GM19025 (cell line): Measurements from ENCODE around the gene TGM3.

Experiments used
- ATAC-seq: cut with Tn5 transposase; IDR thresholded peaks from one replicate; pipeline ENCODE4 v1.9.1; 2021; ENCODE audit warnings: mild to moderate bottlenecking, low read depth, moderate library complexity; ENCODE audit not compliant: unreplicated experiment

The TGM3 gene

GRCh38 chr20:2333821-2334220 lies 38.0 kb downstream of the TGM3 start:
- no peak for ATAC-seq

- ATAC-seq = no peak
These were observed 39.5 kb downstream of the TGM3 start for GRCh38 chr20:2335096-2335870.

GRCh38 chr20:2336471-2336870 lies 40.7 kb downstream of the TGM3 start:
- no peak for ATAC-seq

GRCh38 chr20:2337142-2337541 lies 41.3 kb downstream of the TGM3 start:
- no peak for ATAC-seq

- no peak for ATAC-seq
These were observed 42.7 kb downstream of the TGM3 start for GRCh38 chr20:2338411-2339066.

GRCh38 chr20:2340136-2340535 lies 44.3 kb downstream of the TGM3 start:
- no peak for ATAC-seq

- ATAC-seq = no peak
These were observed 45.0 kb downstream of the TGM3 start for GRCh38 chr20:2340823-2341222.

GRCh38 chr20:2341336-2341735 lies 45.5 kb downstream of the TGM3 start:
- ATAC-seq = no peak

- no peak for ATAC-seq
These were observed 46.4 kb downstream of the TGM3 start for GRCh38 chr20:2342243-2342642.

GRCh38 chr20:2346188-2346587 lies 50.4 kb downstream of the TGM3 start:
- no peak for ATAC-seq

- ATAC-seq = no peak
These were observed 52.5 kb downstream of the TGM3 start for GRCh38 chr20:2348336-2348735.

- ATAC-seq = no peak
These were observed 54.0 kb downstream of the TGM3 start for GRCh38 chr20:2349801-2350200.

GRCh38 chr20:2350606-2351005 lies 54.8 kb downstream of the TGM3 start:
- ATAC-seq = no peak

GRCh38 chr20:2353231-2353630 lies 57.4 kb downstream of the TGM3 start:
- ATAC-seq = no peak

- no peak for ATAC-seq
These were observed 61.3 kb downstream of the TGM3 start for GRCh38 chr20:2357114-2357513.

- ATAC-seq = no peak
These were observed 62.2 kb downstream of the TGM3 start for GRCh38 chr20:2358006-2358405.

GRCh38 chr20:2361035-2361593 lies 65.3 kb downstream of the TGM3 start:
- no peak for ATAC-seq

- no peak for ATAC-seq
These were observed 67.4 kb downstream of the TGM3 start for GRCh38 chr20:2363187-2363586.

- ATAC-seq = no peak
These were observed 67.8 kb downstream of the TGM3 start for GRCh38 chr20:2363587-2363986.

GRCh38 chr20:2364044-2364443 lies 68.2 kb downstream of the TGM3 start:
- ATAC-seq = no peak

- no peak for ATAC-seq
These were observed 69.3 kb downstream of the TGM3 start for GRCh38 chr20:2365091-2365490.

- ATAC-seq = no peak
These were observed 69.9 kb downstream of the TGM3 start for GRCh38 chr20:2365666-2366065.
